Vagina (tissue), 2 donors: Measurements from ENCODE around the gene MEP1B. TPM values are rescaled to one million over a fixed set of nuclear protein-coding genes. Genes with fewer than 3 reads are reported as not detected.

Experiments
- DNase-seq, 2 donors: peaks; one replicate each; pipeline ENCODE4 v3.0.0-alpha.2; 2017; ENCODE audit errors: extremely low spot score in 2 of 2
- H3K27ac ChIP-seq: fragments of 200-600 bp; sonication (generic); one replicate; pipeline ENCODE4 v1.5.1; 2019
- H3K27me3 ChIP-seq: fragments of 200-600 bp; sonication (generic); one replicate; pipeline ENCODE4 v1.5.1; 2019
- H3K36me3 ChIP-seq, 2 donors: fragments of 200-600 bp; sonication (generic); one replicate each; pipeline ENCODE4 v1.5.1; 2017 to 2019
- H3K4me1 ChIP-seq: fragments of 200-600 bp; sonication (generic); one replicate; pipeline ENCODE4 v1.5.1; 2019
- H3K4me3 ChIP-seq, 2 donors: fragments of 200-600 bp; sonication (generic); 1 replicate in 1 of 2; 2 replicates in 1 of 2; pipeline ENCODE4 v1.5.1; 2016 to 2019
- H3K9me3 ChIP-seq: fragments of 200-600 bp; sonication (generic); one replicate; pipeline ENCODE4 v1.5.1; 2019
- CTCF ChIP-seq, 3 experiments: fragments of 450-650 bp in 2 of 3; fragments of 200-600 bp in 1 of 3; sonication (generic) in 1 of 3; IDR thresholded peaks; one replicate each; pipeline ENCODE4 v1.5.1; 2017 to 2019; ENCODE audit warnings: antibody characterized with exemption in 3 of 3, mild to moderate bottlenecking in 2 of 3, moderate library complexity in 2 of 3
- POLR2A ChIP-seq, 2 donors: fragments of 450-650 bp; IDR thresholded peaks; one replicate each; pipeline ENCODE4 v1.6.1; 2017; ENCODE audit warnings: antibody characterized with exemption in 2 of 2, mild to moderate bottlenecking in 2 of 2, moderate library complexity in 2 of 2
- POLR2AphosphoS5 ChIP-seq, 2 donors: sonication (generic); formaldehyde crosslinking; IDR thresholded peaks; one replicate each; pipeline ENCODE4 v1.9.0; 2017; ENCODE audit warnings: antibody characterized with exemption in 2 of 2, mild to moderate bottlenecking in 2 of 2, low read depth in 1 of 2; ENCODE audit not compliant: insufficient read depth in 1 of 2
- intact Hi-C: fragments of 100-400 bp; cut with DNase I; formaldehyde crosslinking; loops from one replicate; pipeline ENCODE4 v1.15.1; 2023
- total RNA-seq: library from RNA; depleted of rRNA; stranded (reverse); fragments of >200 nt; gene quantifications from one replicate; pipeline ENCODE4 v1.2.3, GENCODE V29; 2016

Gene MEP1B
- total RNA-seq, 1 donor from 2014 or later = not detected

DNA sequence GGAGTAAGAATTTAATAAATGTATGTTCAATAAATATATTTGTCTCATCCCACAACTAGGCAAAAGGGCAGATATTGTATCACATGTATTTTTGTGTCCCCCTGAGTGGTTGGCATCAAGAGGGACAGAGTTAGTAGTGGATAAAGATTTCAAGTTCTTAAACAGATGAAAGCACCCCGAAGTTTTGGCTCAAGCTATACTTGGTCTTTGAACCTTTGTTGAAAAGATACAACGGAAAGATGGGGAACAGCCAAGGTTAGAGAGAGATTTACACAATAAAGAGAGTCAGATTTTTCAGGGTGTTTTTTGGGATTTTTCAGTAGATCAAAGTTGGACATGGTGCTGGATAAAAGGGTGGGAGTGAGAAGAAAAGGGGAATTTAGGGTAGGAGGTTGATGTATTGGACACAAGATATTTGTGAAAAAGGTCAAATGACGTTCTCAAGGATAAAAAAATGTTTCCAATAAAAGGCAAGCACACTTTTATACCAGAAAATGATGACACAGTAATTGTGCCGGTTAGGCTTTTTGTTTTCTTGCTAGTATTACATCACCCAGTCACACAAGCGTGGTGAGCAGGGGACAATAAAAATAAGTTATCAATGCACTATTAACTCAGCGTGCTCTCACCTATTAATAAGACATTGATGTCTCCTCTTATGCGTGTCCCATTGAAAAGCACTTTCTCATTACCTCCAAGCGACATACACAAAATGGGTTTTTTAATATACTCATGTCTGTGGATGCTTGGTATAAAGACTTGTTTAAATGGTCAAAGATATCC is 59.5 kb downstream of the MEP1B start:
- no peak overlapping the region for H3K4me3 ChIP-seq
- intact Hi-C loops = no loop called here
- no peak for DNase-seq
- no peaks in the 10 kb centered on the region for H3K36me3 ChIP-seq
- no peak for TF ChIP-seq POLR2A (IDR thresholded peaks at IDR 0.05)
- no peak for TF ChIP-seq POLR2AphosphoS5 (IDR thresholded peaks at IDR 0.05; ENCODE audit: insufficient read depth in 1 of 2, low read depth in 1 of 2)
- TF ChIP-seq CTCF (IDR thresholded peaks at IDR 0.05) = no peak
- H3K4me1 ChIP-seq = no peaks in the 10 kb centered on the region
- no peak overlapping the region for H3K27ac ChIP-seq
- H3K27me3 ChIP-seq = no peaks in the 10 kb centered on the region
- H3K9me3 ChIP-seq = no peaks in the 10 kb centered on the region

DNA sequence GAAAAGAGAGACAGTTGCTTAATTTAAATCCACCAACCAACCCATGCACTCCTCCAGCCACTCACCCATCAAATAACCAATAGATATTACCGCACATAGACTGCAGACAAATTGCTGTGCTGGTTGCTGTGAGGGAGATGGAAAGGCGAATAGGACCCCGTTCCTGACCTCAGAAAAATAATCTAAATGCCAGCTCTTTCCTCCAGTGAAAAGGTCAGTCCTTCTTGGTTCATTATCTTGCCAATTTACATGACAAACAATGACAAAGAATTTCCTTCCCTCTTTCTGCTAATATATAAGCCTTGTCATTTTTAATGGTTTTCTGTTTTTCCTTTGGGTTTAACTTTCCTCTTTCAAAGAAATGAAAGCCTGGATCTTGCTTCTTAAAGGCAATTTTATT is 61.6 kb downstream of the MEP1B start:
- Histone ChIP-seq H3K27ac (no peak overlapping the region), H3K4me1 (no peaks in the 10 kb centered on the region), H3K27me3 (no peaks in the 10 kb centered on the region), H3K36me3 (no peaks in the 10 kb centered on the region), H3K9me3 (no peaks in the 10 kb centered on the region), H3K4me3 (no peak overlapping the region)
- DNase-seq = no peak
- TF ChIP-seq CTCF (IDR thresholded peaks at IDR 0.05) = no peak
- intact Hi-C loops = loop anchor here (10.0 kb wide), 1 partner anchor 673 kb away; no protein-coding TSS in a partner anchor

DNA sequence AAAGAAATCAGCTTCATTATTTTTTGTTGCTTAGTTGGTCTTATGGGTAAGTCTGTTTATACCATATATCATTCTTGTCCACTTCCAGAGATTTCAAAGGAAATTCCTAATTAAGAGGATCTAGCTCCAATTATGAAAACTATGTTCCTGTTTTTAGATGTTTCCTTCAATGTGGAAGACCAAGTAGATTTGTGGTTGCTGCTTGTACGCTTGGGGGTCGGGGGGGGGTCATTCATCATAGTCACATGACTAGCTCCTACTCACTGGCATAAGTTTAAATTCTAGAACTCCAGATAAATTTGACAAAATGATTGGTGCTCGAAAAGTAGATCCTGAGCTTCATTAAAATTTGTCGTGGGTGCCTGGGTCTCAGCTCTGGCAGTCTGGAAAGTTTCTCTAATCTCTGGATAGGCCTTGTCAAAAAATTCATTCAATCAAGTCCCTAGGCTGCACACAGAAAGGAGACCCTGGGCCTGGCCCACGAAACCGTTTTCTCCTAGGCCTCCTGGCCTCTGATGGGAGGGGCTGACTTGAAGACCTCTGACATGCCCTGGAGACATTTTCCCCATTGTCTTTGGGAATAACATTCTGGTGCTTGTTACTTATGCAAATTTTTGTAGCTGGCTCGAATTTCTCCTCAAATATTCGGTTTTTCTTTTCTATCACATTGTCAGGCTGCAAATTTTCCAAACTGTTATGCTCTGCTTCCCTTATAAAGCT is 62.5 kb downstream of the MEP1B start:
- H3K27ac ChIP-seq = no peak overlapping the region
- no peaks in the 10 kb centered on the region for H3K4me1 ChIP-seq
- no peaks in the 10 kb centered on the region for H3K27me3 ChIP-seq
- no peaks in the 10 kb centered on the region for H3K36me3 ChIP-seq
- no peaks in the 10 kb centered on the region for H3K9me3 ChIP-seq
- DNase-seq = no peak
- H3K4me3 ChIP-seq = no peak overlapping the region
- intact Hi-C loops = loop anchor here (10.0 kb wide), 1 partner anchor 672 kb away; no protein-coding TSS in a partner anchor
- TF ChIP-seq POLR2AphosphoS5 (IDR thresholded peaks at IDR 0.05; ENCODE audit: insufficient read depth in 1 of 2, low read depth in 1 of 2) (no peak), CTCF (IDR thresholded peaks at IDR 0.05) (no peak), POLR2A (IDR thresholded peaks at IDR 0.05) (no peak)

- no peaks in the 10 kb centered on the region for H3K4me1 ChIP-seq
- no peak for TF ChIP-seq POLR2AphosphoS5 (IDR thresholded peaks at IDR 0.05; ENCODE audit: insufficient read depth in 1 of 2, low read depth in 1 of 2)
- no peak for TF ChIP-seq POLR2A (IDR thresholded peaks at IDR 0.05)
- TF ChIP-seq CTCF (IDR thresholded peaks at IDR 0.05) = no peak
- no peaks in the 10 kb centered on the region for H3K36me3 ChIP-seq
- H3K27ac ChIP-seq = no peak overlapping the region
- intact Hi-C loops = loop anchor here (2.0 to 10.0 kb wide), 2 partner anchors 47 to 669 kb away; no protein-coding TSS in a partner anchor
- no peaks in the 10 kb centered on the region for H3K27me3 ChIP-seq
- H3K9me3 ChIP-seq = no peaks in the 10 kb centered on the region
- DNase-seq = no peak
- no peak overlapping the region for H3K4me3 ChIP-seq
Observed at GRCh38 chr18:32255570-32255969, 65.7 kb downstream of the MEP1B start.
